OCI-LY3 (cell line): ENCODE results near the gene KCNA1.

Source experiments
- H2AFZ ChIP-seq: fragments of 200-600, 300-600 bp; shearing (Covaris generic); 2 replicates; pipeline ENCODE4 v1.6.0; 2014; ENCODE audit warnings: antibody characterized with exemption, low read depth, low read length
- H3K27ac ChIP-seq: fragments of 200-600, 300-600 bp; sonication (generic); 2 replicates; pipeline ENCODE4 v1.5.1; 2014; ENCODE audit warnings: mild to moderate bottlenecking, low read length, moderate library complexity, mixed read lengths
- H3K27me3 ChIP-seq: fragments of 200-600, 300-600 bp; sonication (generic); 2 replicates; pipeline ENCODE4 v1.6.1; 2014; ENCODE audit warnings: low read depth, low read length, mixed read lengths
- H3K36me3 ChIP-seq: fragments of 200-600, 300-600 bp; sonication (generic); replicated peaks from 2 replicates; pipeline ENCODE3; 2014; ENCODE audit warnings: low read depth, low read length, mixed read lengths
- H3K4me1 ChIP-seq: fragments of 300-600, 200-600 bp; sonication (generic); 2 replicates; pipeline ENCODE4 v1.6.1; 2014; ENCODE audit warnings: low read length, mixed read lengths
- H3K4me2 ChIP-seq: fragments of 200-600, 300-600 bp; sonication (generic); 2 replicates; pipeline ENCODE4 v1.6.1; 2014; ENCODE audit warnings: low read length, mixed read lengths
- H3K4me3 ChIP-seq: fragments of 300-600, 200-600 bp; sonication (generic); 2 replicates; pipeline ENCODE4 v1.5.1; 2014; ENCODE audit warnings: antibody characterized with exemption, mild to moderate bottlenecking, low read length, moderate library complexity
- H3K79me2 ChIP-seq: fragments of 300-600, 200-600 bp; shearing (Covaris generic); 2 replicates; pipeline ENCODE4 v1.6.1; 2014; ENCODE audit warnings: mild to moderate bottlenecking, low read length, mixed read lengths
- H3K9ac ChIP-seq: fragments of 300-600, 200-600 bp; shearing (Covaris generic); 2 replicates; pipeline ENCODE4 v1.6.0; 2014; ENCODE audit warnings: mild to moderate bottlenecking, low read length, moderate library complexity
- H3K9me3 ChIP-seq: fragments of 200-600, 300-600 bp; shearing (Covaris generic); 2 replicates; pipeline ENCODE4 v1.6.1; 2014; ENCODE audit warnings: low read length, mixed read lengths; ENCODE audit not compliant: insufficient read depth
- H4K20me1 ChIP-seq: fragments of 200-600, 300-600 bp; sonication (generic); 2 replicates; pipeline ENCODE4 v1.6.1; 2016; ENCODE audit warnings: low read length, mixed read lengths; ENCODE audit not compliant: insufficient read depth
- EZH2phosphoT487 ChIP-seq: fragments of 200-600 bp; shearing (Covaris generic); IDR thresholded peaks from 2 replicates; pipeline ENCODE4 v1.6.1; 2018; ENCODE audit warnings: antibody characterized with exemption, mixed run types, low read depth
- TF ChIP-seq, protein P1 (sequence below): fragments of 200-600, 300-600 bp; sonication (generic); IDR thresholded peaks from 2 replicates; pipeline ENCODE4 v1.5.1; 2014; ENCODE audit warnings: antibody characterized with exemption, low read length, low read depth

Gene KCNA1

DNA sequence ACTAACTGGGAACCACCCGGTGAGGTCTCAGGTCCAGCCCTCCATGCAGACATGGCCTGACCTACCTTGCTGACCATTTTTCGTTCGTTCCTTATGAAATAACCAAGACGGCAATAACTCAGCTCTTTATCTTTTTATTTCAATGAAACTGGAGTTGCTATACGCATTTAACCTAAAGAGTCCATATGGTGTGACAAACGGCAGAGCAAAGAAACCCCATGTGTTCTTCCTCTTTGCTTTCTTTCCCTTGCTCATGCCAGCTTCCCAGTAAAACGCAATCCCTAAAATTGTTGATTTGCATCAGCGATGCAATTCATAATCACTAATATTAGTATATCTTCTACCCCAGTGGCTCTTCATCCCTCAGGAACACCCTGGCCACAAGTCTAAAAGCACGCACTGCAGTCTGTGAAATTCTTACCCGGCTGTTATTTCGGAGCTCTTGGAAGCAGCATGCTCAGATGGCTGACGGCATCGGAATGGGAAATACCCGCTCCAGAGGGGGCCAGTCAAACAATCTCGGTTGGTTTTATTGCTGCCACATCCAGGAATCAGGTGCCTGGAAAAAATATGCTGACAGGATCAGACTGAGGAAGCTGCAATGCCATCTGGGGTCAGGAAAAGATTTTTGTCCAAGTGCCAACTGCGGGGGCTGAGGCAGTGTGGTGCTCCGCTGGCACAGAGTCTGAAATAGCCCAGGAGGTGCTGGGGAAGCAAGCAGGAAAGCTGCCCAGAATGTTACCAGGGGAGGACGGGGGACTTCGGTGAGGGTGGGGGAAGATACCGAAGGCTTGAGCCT is 28.2 kb upstream of the KCNA1 start:
- H2AFZ ChIP-seq, result no peak overlapping the region
- H3K27me3 ChIP-seq, result peaks cover 35% of the 10 kb centered on the region
- no peak overlapping the region for H3K9ac ChIP-seq
- TF ChIP-seq EZH2phosphoT487, result no peak
- TF ChIP-seq, protein P1, sequence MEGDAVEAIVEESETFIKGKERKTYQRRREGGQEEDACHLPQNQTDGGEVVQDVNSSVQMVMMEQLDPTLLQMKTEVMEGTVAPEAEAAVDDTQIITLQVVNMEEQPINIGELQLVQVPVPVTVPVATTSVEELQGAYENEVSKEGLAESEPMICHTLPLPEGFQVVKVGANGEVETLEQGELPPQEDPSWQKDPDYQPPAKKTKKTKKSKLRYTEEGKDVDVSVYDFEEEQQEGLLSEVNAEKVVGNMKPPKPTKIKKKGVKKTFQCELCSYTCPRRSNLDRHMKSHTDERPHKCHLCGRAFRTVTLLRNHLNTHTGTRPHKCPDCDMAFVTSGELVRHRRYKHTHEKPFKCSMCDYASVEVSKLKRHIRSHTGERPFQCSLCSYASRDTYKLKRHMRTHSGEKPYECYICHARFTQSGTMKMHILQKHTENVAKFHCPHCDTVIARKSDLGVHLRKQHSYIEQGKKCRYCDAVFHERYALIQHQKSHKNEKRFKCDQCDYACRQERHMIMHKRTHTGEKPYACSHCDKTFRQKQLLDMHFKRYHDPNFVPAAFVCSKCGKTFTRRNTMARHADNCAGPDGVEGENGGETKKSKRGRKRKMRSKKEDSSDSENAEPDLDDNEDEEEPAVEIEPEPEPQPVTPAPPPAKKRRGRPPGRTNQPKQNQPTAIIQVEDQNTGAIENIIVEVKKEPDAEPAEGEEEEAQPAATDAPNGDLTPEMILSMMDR, result no peak
- no peak overlapping the region for H3K4me2 ChIP-seq
- no peaks in the 10 kb centered on the region for H3K36me3 ChIP-seq
- H4K20me1 ChIP-seq, result no peaks in the 10 kb centered on the region
- H3K4me3 ChIP-seq, result no peak overlapping the region
- H3K79me2 ChIP-seq, result no peaks in the 10 kb centered on the region
- H3K27ac ChIP-seq, result no peak overlapping the region
- H3K4me1 ChIP-seq, result no peaks in the 10 kb centered on the region
- no peaks in the 10 kb centered on the region for H3K9me3 ChIP-seq

DNA sequence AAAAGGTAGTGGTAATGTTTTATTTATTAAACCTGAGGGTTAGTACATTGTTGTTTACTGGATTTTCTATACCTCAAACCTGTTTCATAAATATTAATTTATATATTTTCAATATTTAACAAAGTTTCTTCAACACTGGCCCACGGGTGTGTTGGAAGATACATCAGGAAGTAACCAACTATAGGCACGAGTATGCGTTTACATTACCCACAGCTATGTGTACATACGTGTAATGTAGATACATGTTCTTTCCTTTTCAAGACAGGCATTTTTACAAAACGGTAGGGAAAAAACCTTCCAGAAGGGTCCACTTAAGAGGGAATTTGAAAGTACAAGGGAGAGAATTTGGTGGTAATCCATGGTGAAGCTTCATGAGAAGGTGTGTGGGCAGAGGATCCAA is 17.8 kb upstream of the KCNA1 start:
- H3K36me3 ChIP-seq, result no peaks in the 10 kb centered on the region
- no peaks in the 10 kb centered on the region for H3K9me3 ChIP-seq
- H3K27ac ChIP-seq, result no peak overlapping the region
- no peaks in the 10 kb centered on the region for H3K4me1 ChIP-seq
- H3K4me3 ChIP-seq, result no peak overlapping the region
- no peak overlapping the region for H3K9ac ChIP-seq
- no peak overlapping the region for H3K4me2 ChIP-seq
- H3K27me3 ChIP-seq, result peaks cover 60% of the 10 kb centered on the region
- H3K79me2 ChIP-seq, result no peaks in the 10 kb centered on the region
- H4K20me1 ChIP-seq, result no peaks in the 10 kb centered on the region
- TF ChIP-seq, protein P1, result no peak
- no peak for TF ChIP-seq EZH2phosphoT487
- no peak overlapping the region for H2AFZ ChIP-seq

DNA sequence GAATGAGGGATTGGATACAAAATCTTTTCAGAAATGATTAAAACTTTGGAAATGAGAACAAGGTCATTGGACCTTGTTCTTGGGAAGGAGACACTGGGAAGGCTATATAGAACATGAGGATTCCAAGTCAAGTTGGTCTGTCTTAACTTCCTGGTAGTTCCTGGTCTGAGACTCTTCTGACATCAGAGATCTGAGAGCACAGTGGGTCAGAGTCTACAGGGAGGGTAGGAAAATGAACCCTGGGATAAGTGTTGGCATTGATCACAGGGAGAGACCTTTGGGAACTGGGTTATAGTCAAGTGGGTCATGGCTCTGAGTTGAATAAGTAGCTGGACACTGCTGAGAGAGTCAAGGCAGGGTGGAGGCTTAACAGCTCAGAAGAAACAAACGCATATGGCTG is 17.3 kb upstream of the KCNA1 start:
- H3K4me1 ChIP-seq, result no peaks in the 10 kb centered on the region
- no peak overlapping the region for H3K27ac ChIP-seq
- H4K20me1 ChIP-seq, result no peaks in the 10 kb centered on the region
- no peaks in the 10 kb centered on the region for H3K79me2 ChIP-seq
- H3K27me3 ChIP-seq, result peaks cover 56% of the 10 kb centered on the region
- no peak overlapping the region for H3K4me2 ChIP-seq
- no peak overlapping the region for H3K9ac ChIP-seq
- no peak overlapping the region for H3K4me3 ChIP-seq
- H2AFZ ChIP-seq, result no peak overlapping the region
- TF ChIP-seq, protein P1, result no peak
- no peak for TF ChIP-seq EZH2phosphoT487
- no peaks in the 10 kb centered on the region for H3K9me3 ChIP-seq
- H3K36me3 ChIP-seq, result no peaks in the 10 kb centered on the region

DNA sequence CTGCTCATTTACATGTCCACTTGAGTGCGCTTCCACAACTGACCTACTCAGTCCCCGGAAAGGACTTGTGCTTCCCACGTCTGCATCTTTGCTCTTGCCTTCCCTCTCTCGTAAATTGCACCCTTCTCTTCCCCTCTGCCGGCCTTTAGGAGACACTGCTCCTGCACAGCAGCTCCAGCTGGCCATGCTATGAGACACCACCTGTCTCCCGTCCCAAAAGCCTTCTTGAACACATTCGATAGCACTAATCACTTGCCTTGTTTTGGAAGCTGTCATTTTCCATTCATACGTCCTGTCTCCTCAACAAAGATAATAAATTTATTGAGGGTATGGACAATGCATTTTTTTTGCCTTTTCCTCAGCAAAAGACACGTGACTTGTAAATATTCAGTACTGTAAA is 15.7 kb upstream of the KCNA1 start:
- H3K9ac ChIP-seq, result no peak overlapping the region
- no peaks in the 10 kb centered on the region for H3K79me2 ChIP-seq
- H3K27me3 ChIP-seq, result peaks cover 49% of the 10 kb centered on the region
- H3K4me1 ChIP-seq, result no peaks in the 10 kb centered on the region
- no peak overlapping the region for H3K27ac ChIP-seq
- no peak overlapping the region for H3K4me3 ChIP-seq
- H4K20me1 ChIP-seq, result no peaks in the 10 kb centered on the region
- H3K4me2 ChIP-seq, result no peak overlapping the region
- no peaks in the 10 kb centered on the region for H3K9me3 ChIP-seq
- no peaks in the 10 kb centered on the region for H3K36me3 ChIP-seq
- TF ChIP-seq, protein P1, result no peak
- no peak for TF ChIP-seq EZH2phosphoT487
- no peak overlapping the region for H2AFZ ChIP-seq
